Hair follicular keratinocyte (primary cell): Measurements from ENCODE around the gene IFI44L. TPM values are rescaled to one million over a fixed set of nuclear protein-coding genes. Genes with fewer than 3 reads are reported as not detected.

Experiments used
- total RNA-seq: library from RNA; depleted of rRNA; stranded (reverse); fragments of >200 nt; gene quantifications from 2 replicates; pipeline ENCODE4 v1.2.3, GENCODE V29; 2015

IFI44L gene
- total RNA-seq = 0.08 and 0.53 TPM in 2 replicates

DNA sequence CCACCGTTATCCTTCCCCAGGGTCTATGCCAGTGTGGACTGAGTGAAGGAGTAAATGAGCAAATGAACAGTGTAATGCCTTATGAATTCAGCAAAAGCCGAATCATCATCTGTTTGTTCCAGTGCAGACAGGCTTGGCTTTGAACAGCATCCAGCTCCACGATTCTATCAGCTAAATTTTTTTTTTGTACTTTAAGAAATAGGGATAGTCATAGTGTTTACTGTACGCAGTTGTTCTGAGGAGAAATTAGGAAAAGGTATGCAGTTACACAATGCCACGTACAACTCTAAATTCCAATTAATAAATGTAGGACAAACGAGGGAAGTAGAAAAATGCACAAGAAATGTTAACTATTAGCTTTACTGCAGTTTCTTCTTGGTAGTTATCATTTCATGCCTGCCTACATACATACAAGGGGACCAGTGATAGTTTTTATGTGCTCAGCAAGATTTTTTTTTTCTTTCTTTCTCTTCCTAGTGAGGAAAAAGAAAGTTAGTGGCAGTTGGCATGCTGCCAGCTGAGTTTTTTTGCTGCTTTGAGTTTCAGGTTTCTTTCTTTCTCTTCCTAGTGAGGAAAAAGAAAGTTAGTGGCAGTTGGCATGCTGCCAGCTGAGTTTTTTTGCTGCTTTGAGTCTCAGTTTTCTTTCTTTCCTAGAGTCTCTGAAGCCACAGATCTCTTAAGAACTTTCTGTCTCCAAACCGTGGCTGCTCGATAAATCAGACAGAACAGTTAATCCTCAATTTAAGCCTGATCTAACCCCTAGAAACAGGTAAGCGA, at the start of gene IFI44L:
Gene IFI44L (plus strand): TSS at position 646 of the 777 bp plus-strand sequence. CDS start 7,468 bp downstream, outside the sequence.

GRCh38 chr1:78649628-78650027, 29.4 kb downstream of the IFI44L start, which contains the start of gene IFI44:
Gene IFI44 (plus strand): TSS chr1:78649831. CDS start chr1:78650196, 365 bp downstream.

Other genes starting within 250 kb of the IFI44L start
- gene PTGFR, start 129.5 kb upstream of the IFI44L start, total RNA-seq = 0.08 and 0.31 TPM in 2 replicates
- 2.4 and 7.9 TPM in 2 replicates for gene IFI44, start 29.4 kb downstream of the IFI44L start, total RNA-seq